Subcutaneous adipose tissue (tissue), 4 donors: ENCODE data around the gene FTO. TPM values are rescaled to one million over a fixed set of nuclear protein-coding genes. Genes with fewer than 3 reads are reported as not detected.

Source experiments
- CTCF ChIP-seq: fragments of 450-650 bp; IDR thresholded peaks from one replicate; pipeline ENCODE4 v1.5.1; 2016; ENCODE audit warnings: low read depth, mild to moderate bottlenecking, control low read depth, antibody characterized with exemption, moderate library complexity
- total RNA-seq, 4 donors: library from RNA; depleted of rRNA; stranded (reverse); fragments of >200 nt; gene quantifications; one replicate each; pipeline ENCODE4 v1.1.0, GENCODE V29; 2016

The FTO gene
- total RNA-seq, 4 donors from 2014 or later: 74.3 to 102 (median 90.9) TPM

GRCh38 chr16:54062361-54063278 lies 358.7 kb downstream of the FTO start:
- no peak for TF ChIP-seq CTCF

- TF ChIP-seq CTCF: no peak
Observed at GRCh38 chr16:54063279-54063773, 359.4 kb downstream of the FTO start.

GRCh38 chr16:54066451-54067105 lies 362.6 kb downstream of the FTO start:
- TF ChIP-seq CTCF: no peak

GRCh38 chr16:54067322-54068065 lies 363.5 kb downstream of the FTO start:
- no peak for TF ChIP-seq CTCF

GRCh38 chr16:54068212-54068611 lies 364.3 kb downstream of the FTO start:
- no peak for TF ChIP-seq CTCF

- TF ChIP-seq CTCF: no peak
Observed at GRCh38 chr16:54069601-54070239, 365.8 kb downstream of the FTO start.
